Measurements from ENCODE around the gene RYK.

DNA sequence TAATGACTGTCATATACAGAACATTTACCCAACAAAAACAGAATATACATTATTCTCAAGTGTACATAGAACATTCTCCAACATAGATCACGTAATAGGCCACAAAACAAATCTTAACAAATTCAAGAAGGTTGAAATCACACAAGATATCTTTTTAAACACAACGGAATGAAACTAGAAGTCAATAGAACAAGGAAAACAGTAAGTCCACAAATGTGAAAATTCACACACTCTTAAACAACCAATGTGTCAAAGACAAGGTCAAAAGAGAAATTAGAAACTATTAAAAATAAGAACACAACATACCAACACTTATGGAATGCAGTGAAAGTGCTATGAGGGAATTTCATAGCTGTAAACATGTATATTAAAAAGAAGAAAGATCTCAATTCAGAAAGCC lies 139.7 kb downstream of the RYK start:
- no peak for TF ChIP-seq EZH2 (IDR thresholded peaks at IDR 0.05; ENCODE audit: low read depth)
- TF ChIP-seq, protein P1, sequence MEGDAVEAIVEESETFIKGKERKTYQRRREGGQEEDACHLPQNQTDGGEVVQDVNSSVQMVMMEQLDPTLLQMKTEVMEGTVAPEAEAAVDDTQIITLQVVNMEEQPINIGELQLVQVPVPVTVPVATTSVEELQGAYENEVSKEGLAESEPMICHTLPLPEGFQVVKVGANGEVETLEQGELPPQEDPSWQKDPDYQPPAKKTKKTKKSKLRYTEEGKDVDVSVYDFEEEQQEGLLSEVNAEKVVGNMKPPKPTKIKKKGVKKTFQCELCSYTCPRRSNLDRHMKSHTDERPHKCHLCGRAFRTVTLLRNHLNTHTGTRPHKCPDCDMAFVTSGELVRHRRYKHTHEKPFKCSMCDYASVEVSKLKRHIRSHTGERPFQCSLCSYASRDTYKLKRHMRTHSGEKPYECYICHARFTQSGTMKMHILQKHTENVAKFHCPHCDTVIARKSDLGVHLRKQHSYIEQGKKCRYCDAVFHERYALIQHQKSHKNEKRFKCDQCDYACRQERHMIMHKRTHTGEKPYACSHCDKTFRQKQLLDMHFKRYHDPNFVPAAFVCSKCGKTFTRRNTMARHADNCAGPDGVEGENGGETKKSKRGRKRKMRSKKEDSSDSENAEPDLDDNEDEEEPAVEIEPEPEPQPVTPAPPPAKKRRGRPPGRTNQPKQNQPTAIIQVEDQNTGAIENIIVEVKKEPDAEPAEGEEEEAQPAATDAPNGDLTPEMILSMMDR (conservative IDR thresholded peaks at IDR 0.05): no peak
